CD4-positive, alpha-beta T cell (primary cell): ENCODE measurements around the gene ACTA1. TPM values are rescaled to one million over a fixed set of nuclear protein-coding genes. Genes with fewer than 3 reads are reported as not detected.

Experiments used
- ATAC-seq: fragments of 200-7000 bp; cut with Tn5 transposase; one replicate; pipeline ENCODE4 v1.10.0; 2022; ENCODE audit warnings: mild to moderate bottlenecking; ENCODE audit not compliant: poor library complexity
- CTCF ChIA-PET: fragments of 350-600 bp; sonication (Branson Sonifier 250); formaldehyde crosslinking; loops from one replicate; lab custom pipeline; 2021; ENCODE audit warnings: antibody characterized with exemption, inconsistent platforms; lab: Charles Lee
- POLR2A ChIA-PET: fragments of 350-600 bp; sonication (Branson Sonifier 250); formaldehyde crosslinking; loops from one replicate; lab custom pipeline; 2021; ENCODE audit warnings: antibody characterized with exemption, inconsistent platforms; lab: Charles Lee
- DNase-seq, 14 experiments: peaks; one replicate each; pipeline ENCODE4 v3.0.0-alpha.2; 2013 to 2020; ENCODE audit warnings: mixed read lengths in 2 of 14
- H3K27ac ChIP-seq, 2 donors: one replicate each; pipeline versions ENCODE4 v1.5.1 to v1.7.0; 2013; ENCODE audit warnings: low read length in 2 of 2, low read depth in 1 of 2, mild to moderate bottlenecking in 1 of 2
- H3K27me3 ChIP-seq, 2 experiments: 1 replicate in 1 of 2; 2 replicates in 1 of 2; pipeline versions ENCODE4 v1.6.1 to v1.7.0; 2013; ENCODE audit warnings: low read length in 2 of 2, control low read depth in 1 of 2, mild to moderate bottlenecking in 1 of 2, moderate library complexity in 1 of 2; ENCODE audit not compliant: insufficient read depth in 2 of 2, control insufficient read depth in 1 of 2
- H3K36me3 ChIP-seq: one replicate; pipeline ENCODE4 v1.6.1; 2013; ENCODE audit warnings: low read length, control low read depth; ENCODE audit not compliant: insufficient read depth
- H3K4me1 ChIP-seq: one replicate; pipeline ENCODE4 v1.6.1; 2013; ENCODE audit warnings: low read length, control low read depth; ENCODE audit not compliant: insufficient read depth
- H3K4me3 ChIP-seq: one replicate; pipeline ENCODE4 v1.5.1; 2013; ENCODE audit warnings: mild to moderate bottlenecking, low read length, moderate library complexity
- H3K9me3 ChIP-seq, 2 experiments: 1 replicate in 1 of 2; 2 replicates in 1 of 2; pipeline versions ENCODE4 v1.6.1 to v1.7.0; 2013; ENCODE audit warnings: low read length in 2 of 2, mild to moderate bottlenecking in 2 of 2, control low read depth in 1 of 2, moderate library complexity in 1 of 2; ENCODE audit not compliant: control insufficient read depth in 1 of 2, insufficient read depth in 1 of 2
- H3K27ac Mint-ChIP-seq: one replicate; pipeline ENCODE4 v1.8.0; 2020; ENCODE audit warnings: mixed read lengths
- H3K27me3 Mint-ChIP-seq: one replicate; pipeline ENCODE4 v1.8.0; 2021; ENCODE audit warnings: mixed read lengths
- H3K36me3 Mint-ChIP-seq: one replicate; pipeline ENCODE4 v1.8.0; 2021; ENCODE audit warnings: low read depth, mixed read lengths
- H3K4me1 Mint-ChIP-seq: one replicate; pipeline ENCODE4 v1.8.0; 2021; ENCODE audit warnings: low read depth, mixed read lengths
- H3K4me3 Mint-ChIP-seq: one replicate; pipeline ENCODE4 v1.8.0; 2020; ENCODE audit warnings: mild to moderate bottlenecking, mixed read lengths
- H3K9me3 Mint-ChIP-seq: one replicate; pipeline ENCODE4 v1.8.0; 2020; ENCODE audit warnings: mixed read lengths
- intact Hi-C, 2 experiments: fragments of 100-400 bp; cut with DNase I in 1 of 2; cut with micrococcal nuclease in 1 of 2; formaldehyde crosslinking; loops; one replicate each; pipeline versions ENCODE4 v1.15.1 to v1.9.0; 2023 to 2025; cut with DNase I, micrococcal nuclease
- total RNA-seq, 174 experiments: library from RNA in 2 of 174; stranded (reverse) in 2 of 174; gene quantifications; one replicate each; pipeline ENCODE4 v1.2.3 and lab custom pipeline; 2021 to 2026
- TF ChIP-seq, protein P1 (sequence below): fragments of 200-600 bp; IDR thresholded peaks from one replicate; pipeline ENCODE4 v1.8.0; 2022; ENCODE audit warnings: antibody characterized with exemption, mild to moderate bottlenecking

ACTA1 gene
- total RNA-seq, 2 experiments from 2014 or later = not detected

DNA sequence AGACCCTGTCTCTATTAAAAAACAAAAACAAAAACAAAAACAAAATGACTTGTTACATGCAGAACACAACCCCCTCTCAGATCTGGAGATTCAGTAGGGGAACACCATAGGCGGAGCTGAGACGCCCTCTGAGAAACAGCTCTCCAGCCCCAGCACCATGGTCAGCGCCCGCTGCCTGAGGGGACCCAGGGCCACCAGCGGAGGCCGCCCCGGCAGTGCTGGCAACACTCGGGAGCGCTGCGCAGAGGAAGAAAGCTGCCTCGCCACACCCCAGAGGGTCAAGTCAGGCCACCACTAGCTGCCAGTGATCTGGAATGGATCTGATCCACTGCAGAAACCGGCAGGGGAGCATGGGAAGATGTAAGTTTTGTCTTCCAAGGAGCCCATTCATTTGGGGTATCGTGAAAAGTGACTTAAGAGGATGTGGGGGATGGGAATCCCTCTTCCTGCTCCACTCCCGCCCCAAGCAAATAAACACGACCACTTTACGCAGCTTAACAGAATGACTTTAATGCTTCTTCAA, 3.1 kb downstream of the ACTA1 start:
- ChIA-PET POLR2A (interaction anchor here (1.4 kb wide), 1 partner anchor 10 kb away, joined by 4 read pairs; no protein-coding TSS in a partner anchor), CTCF (interaction anchor here (0.5 kb wide), 1 partner anchor 27 kb away, joined by 3 read pairs; no protein-coding TSS in a partner anchor)
- peak in 10 of 14 experiments; percentile 13 to 54 (median 38) for DNase-seq
- Histone ChIP-seq H3K27ac (no peak overlapping the region), H3K4me1 (peaks cover 37% of the 10 kb centered on the region), H3K27me3 (peaks cover 74 to 93% of the 10 kb centered on the region in 2 experiments), H3K36me3 (no peaks in the 10 kb centered on the region), H3K9me3 (peaks cover 0 to 39% of the 10 kb centered on the region in 2 experiments), H3K4me3 (peak overlapping the region; percentile 33)
- Mint-ChIP-seq H3K36me3 (no peaks in the 10 kb centered on the region), H3K4me1 (peaks cover 24% of the 10 kb centered on the region), H3K27me3 (peaks cover 76% of the 10 kb centered on the region), H3K9me3 (no peaks in the 10 kb centered on the region), H3K4me3 (peak overlapping the region; percentile 92), H3K27ac (no peak overlapping the region)
- ATAC-seq = peak; percentile 39
- TF ChIP-seq, protein P1, sequence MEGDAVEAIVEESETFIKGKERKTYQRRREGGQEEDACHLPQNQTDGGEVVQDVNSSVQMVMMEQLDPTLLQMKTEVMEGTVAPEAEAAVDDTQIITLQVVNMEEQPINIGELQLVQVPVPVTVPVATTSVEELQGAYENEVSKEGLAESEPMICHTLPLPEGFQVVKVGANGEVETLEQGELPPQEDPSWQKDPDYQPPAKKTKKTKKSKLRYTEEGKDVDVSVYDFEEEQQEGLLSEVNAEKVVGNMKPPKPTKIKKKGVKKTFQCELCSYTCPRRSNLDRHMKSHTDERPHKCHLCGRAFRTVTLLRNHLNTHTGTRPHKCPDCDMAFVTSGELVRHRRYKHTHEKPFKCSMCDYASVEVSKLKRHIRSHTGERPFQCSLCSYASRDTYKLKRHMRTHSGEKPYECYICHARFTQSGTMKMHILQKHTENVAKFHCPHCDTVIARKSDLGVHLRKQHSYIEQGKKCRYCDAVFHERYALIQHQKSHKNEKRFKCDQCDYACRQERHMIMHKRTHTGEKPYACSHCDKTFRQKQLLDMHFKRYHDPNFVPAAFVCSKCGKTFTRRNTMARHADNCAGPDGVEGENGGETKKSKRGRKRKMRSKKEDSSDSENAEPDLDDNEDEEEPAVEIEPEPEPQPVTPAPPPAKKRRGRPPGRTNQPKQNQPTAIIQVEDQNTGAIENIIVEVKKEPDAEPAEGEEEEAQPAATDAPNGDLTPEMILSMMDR = no peak
- intact Hi-C loops = no loop called here

DNA sequence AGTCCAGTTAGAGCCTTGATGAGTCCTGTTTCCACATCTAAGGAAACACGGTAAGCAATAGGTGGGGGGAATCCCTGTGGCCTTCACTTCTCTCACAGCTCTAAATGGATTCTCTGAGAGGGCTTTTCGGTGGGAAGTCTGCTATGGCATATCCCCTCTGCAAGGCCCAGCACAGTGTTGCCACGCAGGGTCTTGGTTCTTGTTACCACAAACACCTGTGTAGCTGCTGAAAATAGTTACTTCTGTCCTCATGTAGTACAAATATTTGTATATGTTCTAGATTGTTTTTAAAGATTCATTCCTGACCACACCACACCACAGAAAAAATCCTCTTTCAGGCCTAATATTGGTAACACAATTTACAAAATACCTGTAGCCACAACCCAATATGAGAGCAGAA, 5.6 kb downstream of the ACTA1 start:
- H3K4me3 ChIP-seq = no peak overlapping the region
- no peak overlapping the region for H3K27ac ChIP-seq
- Mint-ChIP-seq H3K27me3 (peaks cover 84% of the 10 kb centered on the region), H3K9me3 (peaks cover 3% of the 10 kb centered on the region), H3K27ac (no peak overlapping the region), H3K4me3 (no peak overlapping the region), H3K4me1 (peaks cover 20% of the 10 kb centered on the region), H3K36me3 (no peaks in the 10 kb centered on the region)
- no peak for DNase-seq
- ChIA-PET POLR2A (no interaction called here), CTCF (no interaction called here)
- no peak for ATAC-seq
- H3K4me1 ChIP-seq = peaks cover 29% of the 10 kb centered on the region
- peaks cover 3 to 24% of the 10 kb centered on the region in 2 experiments for H3K9me3 ChIP-seq
- intact Hi-C loops = no loop called here
- peaks cover 55 to 72% of the 10 kb centered on the region in 2 experiments for H3K27me3 ChIP-seq
- H3K36me3 ChIP-seq = no peaks in the 10 kb centered on the region
- TF ChIP-seq, protein P1 = no peak

DNA sequence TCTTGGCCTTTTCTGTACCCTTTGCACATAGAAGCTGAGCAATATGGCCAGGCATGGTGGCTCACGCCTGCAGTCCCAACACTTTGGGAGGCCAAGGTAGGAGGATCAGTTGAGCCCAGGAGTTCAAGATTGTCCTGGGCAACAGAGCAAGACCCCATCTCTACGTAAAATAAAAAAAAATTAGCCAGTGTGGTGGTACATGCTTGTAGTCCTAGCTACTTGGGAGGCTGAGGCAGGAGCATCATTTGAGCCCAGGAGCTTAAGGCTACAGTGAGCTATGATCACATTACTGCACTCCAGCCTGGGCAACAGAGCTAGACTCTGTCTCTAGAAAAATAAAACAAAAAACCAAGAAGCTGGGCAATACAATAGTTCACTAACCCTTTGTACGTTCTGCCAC, 6.3 kb downstream of the ACTA1 start:
- Mint-ChIP-seq H3K9me3 (peaks cover 3% of the 10 kb centered on the region), H3K27ac (no peak overlapping the region), H3K4me3 (no peak overlapping the region), H3K27me3 (peaks cover 85% of the 10 kb centered on the region), H3K4me1 (peaks cover 19% of the 10 kb centered on the region), H3K36me3 (no peaks in the 10 kb centered on the region)
- H3K9me3 ChIP-seq = peaks cover 3 to 18% of the 10 kb centered on the region in 2 experiments
- peaks cover 22% of the 10 kb centered on the region for H3K4me1 ChIP-seq
- intact Hi-C loops = no loop called here
- H3K27ac ChIP-seq = no peak overlapping the region
- no peak overlapping the region for H3K4me3 ChIP-seq
- DNase-seq (no peak), ATAC-seq (no peak)
- H3K27me3 ChIP-seq = peaks cover 50 to 66% of the 10 kb centered on the region in 2 experiments
- ChIA-PET POLR2A (no interaction called here), CTCF (no interaction called here)
- TF ChIP-seq, protein P1 = no peak
- no peaks in the 10 kb centered on the region for H3K36me3 ChIP-seq
